Middle frontal gyrus (tissue), 1 donor: ENCODE data around the gene HOXB9.

Experiments used
- DNase-seq: peaks from one replicate; pipeline ENCODE4 v3.0.0-alpha.2; 2015; ENCODE audit warnings: low spot score; ENCODE audit errors: extremely low spot score

Gene HOXB9

DNA sequence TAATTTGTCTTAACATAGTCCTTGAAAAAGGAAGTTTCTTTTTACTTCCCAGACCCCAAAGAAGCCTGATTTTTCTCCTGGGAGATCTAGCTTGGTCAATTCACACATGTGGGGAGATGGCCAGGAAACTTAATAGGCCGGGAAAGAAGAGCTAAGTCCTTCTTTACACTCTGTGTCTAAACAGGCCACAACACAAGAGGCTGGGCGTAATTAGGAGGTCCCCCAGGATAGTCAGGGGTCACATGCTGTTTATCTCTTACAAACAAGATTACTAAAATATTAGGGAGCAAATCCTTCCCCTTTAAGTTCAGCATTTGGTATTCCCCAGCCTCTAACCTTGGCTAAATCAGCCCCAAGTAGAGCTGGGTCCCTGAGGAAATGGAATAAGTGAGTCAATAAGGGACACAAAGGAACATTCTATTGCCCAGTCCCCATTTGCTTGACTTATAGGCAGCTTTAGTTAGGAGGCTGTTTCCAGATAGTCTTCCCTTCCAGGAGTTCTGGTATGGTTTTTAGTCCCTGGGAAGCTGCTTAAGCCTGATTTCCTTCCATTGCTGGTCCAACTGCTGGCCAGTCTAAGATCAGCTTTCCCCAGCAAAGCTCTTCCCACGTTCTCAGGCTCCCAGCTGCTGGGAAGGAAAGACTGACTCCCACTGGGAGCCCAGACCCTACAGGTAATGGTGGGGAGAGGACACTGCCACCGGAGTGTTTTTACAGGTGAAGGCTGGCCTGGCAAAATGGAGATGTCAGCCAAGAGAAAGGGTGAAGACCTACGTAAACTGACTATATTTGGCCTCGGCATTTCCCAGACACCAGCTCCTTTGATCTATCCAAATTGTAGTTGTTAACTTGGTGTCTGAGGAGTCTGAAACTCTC, 14.1 kb upstream of the HOXB9 start:
- DNase-seq: no peak

GRCh38 chr17:48639136-48639535, 13.0 kb upstream of the HOXB9 start:
- DNase-seq: no peak

DNA sequence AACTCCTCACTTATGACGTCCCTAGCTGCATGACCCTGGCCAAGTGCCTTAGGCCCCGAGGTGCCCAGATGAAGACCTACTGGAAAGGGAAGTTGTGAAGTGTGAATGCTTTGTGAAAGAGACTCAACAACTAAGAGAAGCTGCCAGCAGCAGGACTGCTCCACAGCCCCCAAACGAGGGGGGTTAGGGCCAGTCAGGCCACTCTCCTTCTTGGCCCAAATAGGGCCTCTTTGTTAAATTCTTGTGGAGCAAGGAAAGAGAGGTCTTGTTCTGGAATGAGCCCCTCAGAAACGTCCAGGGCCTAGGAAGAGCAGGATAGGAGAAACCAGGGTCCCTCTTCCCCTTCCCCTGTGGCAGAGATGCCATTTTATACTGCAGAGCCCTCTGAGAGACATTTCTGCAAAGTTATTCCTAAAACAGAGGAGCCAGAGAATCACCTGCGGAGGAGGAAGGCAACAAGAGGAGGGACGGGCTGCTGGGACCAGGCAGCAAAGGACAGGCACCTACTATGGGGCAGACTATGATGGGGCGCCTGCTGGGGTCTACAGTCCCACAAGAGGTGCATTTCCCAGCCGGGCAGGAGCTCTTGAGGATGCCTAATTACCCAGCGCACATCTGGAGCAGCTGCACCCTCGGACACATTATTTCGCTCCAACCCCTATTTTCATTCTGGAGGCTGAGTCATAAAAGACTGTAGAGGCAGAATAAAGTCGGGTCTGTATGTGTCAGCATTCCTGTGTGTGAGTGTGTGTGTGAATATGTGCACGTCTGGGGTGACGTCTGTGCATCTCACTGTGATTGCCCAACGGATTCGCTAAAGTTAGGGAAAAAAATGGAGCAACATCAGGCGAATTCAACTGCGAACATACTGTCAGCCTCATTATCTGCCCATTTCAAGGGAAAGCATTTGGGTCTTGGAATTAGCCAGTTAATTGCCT, 11.4 kb upstream of the HOXB9 start:
- DNase-seq: no peak

- DNase-seq: no peak
These were observed 10.2 kb upstream of the HOXB9 start for GRCh38 chr17:48636177-48637018.

DNA sequence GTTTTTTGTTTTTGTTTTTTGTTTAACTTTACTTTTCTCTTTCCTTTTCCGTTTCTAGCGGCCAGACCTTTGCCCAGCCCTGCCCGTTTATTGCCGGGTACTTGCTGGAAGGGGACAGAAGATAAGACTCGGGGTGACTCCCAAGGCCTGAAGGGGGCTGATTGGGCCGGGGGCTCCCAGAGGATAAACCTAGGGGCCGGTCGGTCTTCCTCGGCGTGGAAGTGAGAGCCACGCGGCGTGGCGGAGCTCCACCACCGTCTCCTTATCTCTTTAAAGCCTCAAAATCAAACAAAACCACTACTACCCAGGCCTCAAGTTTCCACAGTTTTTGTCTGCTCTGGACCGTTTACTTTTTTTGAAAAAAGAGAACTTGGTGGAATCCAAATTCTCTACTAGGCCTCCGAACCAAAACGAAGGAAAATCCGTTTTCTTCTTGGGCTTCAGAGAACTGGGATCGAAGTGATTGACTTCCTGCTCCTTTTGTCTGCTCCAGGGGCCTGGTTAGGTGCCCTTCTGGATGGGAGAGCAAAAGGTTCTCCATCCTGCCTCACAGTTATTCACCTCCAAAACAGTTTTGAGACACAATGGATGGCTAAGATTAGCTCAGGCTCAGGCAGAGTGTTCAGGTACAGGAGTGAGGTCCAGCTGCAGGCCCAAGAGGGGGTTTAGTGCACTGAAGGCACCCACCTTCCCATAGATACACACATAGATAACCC, 8.5 kb upstream of the HOXB9 start:
- no peak for DNase-seq

- DNase-seq: no peak
These were observed 7.1 kb upstream of the HOXB9 start for GRCh38 chr17:48633266-48633677.

GRCh38 chr17:48632579-48633265, 6.6 kb upstream of the HOXB9 start:
- DNase-seq: no peak

DNA sequence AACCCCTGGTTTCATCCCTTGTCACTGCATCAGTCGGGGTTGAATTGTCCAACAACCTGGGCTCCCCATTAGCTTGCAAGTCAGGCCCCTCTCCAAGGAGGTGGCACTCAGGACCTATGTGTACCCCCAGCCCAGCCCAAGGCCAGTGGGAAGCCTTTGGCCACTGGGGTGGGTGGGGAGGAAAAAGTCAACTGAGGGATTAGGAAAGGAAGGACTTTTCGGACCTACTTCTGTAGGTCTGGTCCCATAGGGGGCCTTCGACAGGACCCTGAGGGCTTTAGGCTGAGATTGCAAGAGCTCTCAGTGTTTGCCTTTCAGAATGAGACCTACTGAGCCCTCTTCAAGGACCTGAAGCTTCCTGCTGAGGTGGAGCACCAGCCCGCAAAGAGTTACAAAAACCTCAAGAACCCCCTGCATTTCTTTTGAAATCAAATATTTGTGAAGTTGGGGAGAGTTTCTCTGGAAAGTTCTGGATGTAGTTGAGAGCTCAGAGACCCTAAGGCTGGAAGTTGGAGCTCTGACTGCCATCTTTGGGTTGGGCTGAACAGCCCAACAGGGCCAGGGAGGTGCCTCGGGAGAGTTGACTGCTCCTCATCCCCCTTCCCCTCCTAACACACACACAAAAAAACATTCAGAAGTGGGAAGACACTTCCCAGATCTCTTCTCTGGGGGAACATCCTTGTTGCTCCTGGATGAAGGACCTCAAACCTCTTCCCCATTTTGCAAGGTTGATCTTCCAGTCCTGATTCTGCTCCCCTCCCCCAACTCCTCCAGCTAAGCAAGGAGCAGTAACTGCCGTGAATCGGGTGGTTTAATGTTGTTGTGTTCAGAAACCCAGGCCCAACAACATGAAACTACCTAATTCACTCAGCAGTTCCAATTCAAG, 5.8 kb upstream of the HOXB9 start:
- no peak for DNase-seq

GRCh38 chr17:48630925-48631692, 5.0 kb upstream of the HOXB9 start:
- DNase-seq: no peak

- DNase-seq: no peak
These were observed 4.1 kb upstream of the HOXB9 start for GRCh38 chr17:48630009-48630924.

DNA sequence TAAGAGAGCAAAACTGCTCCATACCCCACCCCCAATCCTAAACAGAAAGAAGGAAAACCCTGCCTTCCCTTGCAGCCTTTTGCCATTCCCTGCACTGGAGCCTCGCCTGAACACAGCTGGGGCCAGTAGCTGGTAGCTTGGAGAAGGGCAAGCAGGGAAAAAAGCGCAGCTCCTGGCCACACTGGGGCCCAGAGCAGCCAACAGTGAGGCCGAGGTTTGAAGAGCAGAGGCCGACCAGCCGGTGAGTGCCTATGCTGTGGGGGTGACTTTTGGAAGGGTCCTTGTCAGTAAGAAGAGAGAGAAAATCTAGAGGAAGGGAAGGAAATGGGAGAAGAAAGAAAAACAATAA, 3.2 kb upstream of the HOXB9 start:
- DNase-seq: no peak

GRCh38 chr17:48628649-48629410, 2.7 kb upstream of the HOXB9 start:
- DNase-seq: no peak

GRCh38 chr17:48627623-48628521, 1.7 kb upstream of the HOXB9 start:
- DNase-seq: no peak

DNA sequence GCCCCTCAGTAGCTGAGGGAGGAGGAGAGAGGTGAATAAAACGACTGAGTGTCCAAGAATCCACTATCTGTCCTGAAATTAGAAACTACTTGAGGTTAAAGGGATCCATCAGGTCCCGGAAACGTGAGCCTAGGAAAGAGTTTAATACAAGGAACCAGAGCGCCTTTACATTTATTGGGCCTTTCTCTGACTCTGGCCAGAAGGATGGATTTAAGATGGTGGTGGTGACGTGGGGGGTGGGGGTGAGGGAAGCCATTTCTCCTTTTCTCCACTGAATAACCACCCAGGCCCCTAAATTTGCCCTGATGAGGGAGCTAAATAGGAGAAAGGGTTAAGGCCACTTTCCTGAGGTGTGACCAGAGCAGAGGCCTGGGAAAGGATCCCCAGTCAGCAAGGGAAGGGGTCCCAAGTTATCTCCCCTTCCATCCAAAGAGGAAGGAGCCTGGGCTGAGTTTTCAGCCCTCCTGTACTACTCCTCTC, 1.0 kb upstream of the HOXB9 start:
- no peak for DNase-seq

GRCh38 chr17:48625495-48626244, 488 bp downstream of the HOXB9 start:
- no peak for DNase-seq
